ENCODE data around the gene TAS2R1. TPM values are rescaled to one million over a fixed set of nuclear protein-coding genes. Genes with fewer than 3 reads are reported as not detected.

Gene TAS2R1
- total and polyA plus RNA-seq, 2 donors from 2014 or later = not detected

GRCh38 chr5:9621379-9621903 lies 8.7 kb downstream of the TAS2R1 start:
- no peaks in the 10 kb centered on the region for H3K36me3 ChIP-seq (ENCODE audit: control insufficient read depth in 2 of 3, insufficient read depth in 3 of 3, low read length in 3 of 3)
- H3K9ac ChIP-seq (ENCODE audit: low read length in 3 of 3) = no peak overlapping the region
- no peaks in the 10 kb centered on the region for H3K4me1 ChIP-seq (ENCODE audit: control insufficient read depth in 2 of 3, insufficient read depth in 2 of 3, low read depth in 1 of 3, low read length in 3 of 3)
- TF ChIP-seq CTCF (IDR thresholded peaks at IDR 0.05; ENCODE audit: borderline replicate concordance, extremely low read depth, insufficient read depth) = no peak
- intact Hi-C loops (cut with DNase I) = no loop called here
- no peak overlapping the region for H3K27ac ChIP-seq (ENCODE audit: low read depth in 2 of 2, low read length in 2 of 2)
- no peaks in the 10 kb centered on the region for H3K27me3 ChIP-seq (ENCODE audit: control insufficient read depth, insufficient read depth, low read length)
- no peaks in the 10 kb centered on the region for H3K9me3 ChIP-seq (ENCODE audit: control insufficient read depth in 2 of 3, insufficient read depth in 1 of 3, low read length in 3 of 3)
- FAIRE-seq (no peak), DNase-seq (peak in 1 of 5 donors; percentile 7)
- no peak overlapping the region for H3K4me3 ChIP-seq (ENCODE audit: low read length in 3 of 3)

GRCh38 chr5:9619331-9620092 lies 10.6 kb downstream of the TAS2R1 start:
- Histone ChIP-seq H3K4me3 (ENCODE audit: low read length in 3 of 3) (no peak overlapping the region), H3K9ac (ENCODE audit: low read length in 3 of 3) (no peak overlapping the region), H3K27ac (ENCODE audit: low read depth in 2 of 2, low read length in 2 of 2) (no peak overlapping the region), H3K27me3 (ENCODE audit: control insufficient read depth, insufficient read depth, low read length) (no peaks in the 10 kb centered on the region), H3K36me3 (ENCODE audit: control insufficient read depth in 2 of 3, insufficient read depth in 3 of 3, low read length in 3 of 3) (no peaks in the 10 kb centered on the region), H3K4me1 (ENCODE audit: control insufficient read depth in 2 of 3, insufficient read depth in 2 of 3, low read depth in 1 of 3, low read length in 3 of 3) (no peaks in the 10 kb centered on the region), H3K9me3 (ENCODE audit: control insufficient read depth in 2 of 3, insufficient read depth in 1 of 3, low read length in 3 of 3) (no peaks in the 10 kb centered on the region)
- intact Hi-C loops (cut with DNase I) = no loop called here
- TF ChIP-seq CTCF (IDR thresholded peaks at IDR 0.05; ENCODE audit: borderline replicate concordance, extremely low read depth, insufficient read depth) = no peak
- no peak for DNase-seq
- no peak for FAIRE-seq

GRCh38 chr5:9617739-9618504 lies 12.2 kb downstream of the TAS2R1 start:
- H3K4me1 ChIP-seq (ENCODE audit: control insufficient read depth in 2 of 3, insufficient read depth in 2 of 3, low read depth in 1 of 3, low read length in 3 of 3) = no peaks in the 10 kb centered on the region
- FAIRE-seq (no peak), DNase-seq (peak in 1 of 5 donors; percentile 44)
- intact Hi-C loops (cut with DNase I) = no loop called here
- no peaks in the 10 kb centered on the region for H3K9me3 ChIP-seq (ENCODE audit: control insufficient read depth in 2 of 3, insufficient read depth in 1 of 3, low read length in 3 of 3)
- H3K36me3 ChIP-seq (ENCODE audit: control insufficient read depth in 2 of 3, insufficient read depth in 3 of 3, low read length in 3 of 3) = no peaks in the 10 kb centered on the region
- no peak overlapping the region for H3K27ac ChIP-seq (ENCODE audit: low read depth in 2 of 2, low read length in 2 of 2)
- H3K4me3 ChIP-seq (ENCODE audit: low read length in 3 of 3) = no peak overlapping the region
- no peak overlapping the region for H3K9ac ChIP-seq (ENCODE audit: low read length in 3 of 3)
- no peak for TF ChIP-seq CTCF (IDR thresholded peaks at IDR 0.05; ENCODE audit: borderline replicate concordance, extremely low read depth, insufficient read depth)
- no peaks in the 10 kb centered on the region for H3K27me3 ChIP-seq (ENCODE audit: control insufficient read depth, insufficient read depth, low read length)

Measured in kidney (tissue), 14 donors.